ENCODE results near the gene PDPR.
"Not testable (repeated sequence)": the region's sequence is repeated elsewhere in the genome, so short reads cannot be mapped to it uniquely, and the experiment has no call there.

- not testable (repeated sequence) for TF ChIP-seq EGR1 (IDR thresholded peaks at IDR 0.05; ENCODE audit: low read depth in 2 of 2); MAX (IDR thresholded peaks at IDR 0.05); CTCF (IDR thresholded peaks at IDR 0.05; ENCODE audit: low read depth, low read length, missing input control); TAF1 (conservative IDR thresholded peaks at IDR 0.05); ZBTB33 (IDR thresholded peaks at IDR 0.05); JUND (IDR thresholded peaks at IDR 0.05); RAD21 (IDR thresholded peaks at IDR 0.05); YY1 (IDR thresholded peaks at IDR 0.05); REST (IDR thresholded peaks at IDR 0.05); SP1 (IDR thresholded peaks at IDR 0.05)
These were observed 60.3 kb downstream of the PDPR start for GRCh38 chr16:70174387-70174932.

Data from liver (tissue), 3 donors.